Lung (tissue), 12 donors: ENCODE data around the gene SLC5A4. TPM values are rescaled to one million over a fixed set of nuclear protein-coding genes. Genes with fewer than 3 reads are reported as not detected.

Experiments
- ATAC-seq: fragments of 200-7000 bp; cut with Tn5 transposase; one replicate; pipeline ENCODE4 v1.9.1; 2020; ENCODE audit warnings: moderate number of reproducible peaks; ENCODE audit not compliant: insufficient read depth, low FRiP score
- DNase-seq, 3 donors: peaks; one replicate each; pipeline ENCODE4 v3.0.0-alpha.2; 2013 to 2017
- H3K27ac ChIP-seq, 2 donors: one replicate each; pipeline ENCODE4 v1.5.1; 2013; ENCODE audit warnings: mild to moderate bottlenecking in 2 of 2, moderate library complexity in 2 of 2, control low read depth in 1 of 2, inconsistent platforms in 1 of 2, low read depth in 1 of 2, low read length in 1 of 2
- H3K27me3 ChIP-seq, 3 donors: one replicate each; pipeline ENCODE4 v1.5.1; 2013; ENCODE audit warnings: low read length in 2 of 3; ENCODE audit not compliant: control insufficient read depth in 3 of 3, insufficient read depth in 3 of 3
- H3K36me3 ChIP-seq, 4 donors: one replicate each; pipeline ENCODE4 v1.5.1; 2013; ENCODE audit warnings: low read length in 4 of 4, mild to moderate bottlenecking in 1 of 4, moderate library complexity in 1 of 4; ENCODE audit not compliant: control insufficient read depth in 4 of 4, insufficient read depth in 4 of 4
- H3K4me1 ChIP-seq, 5 donors: one replicate each; pipeline ENCODE4 v1.5.1; 2013; ENCODE audit warnings: low read length in 5 of 5, mild to moderate bottlenecking in 2 of 5, moderate library complexity in 1 of 5; ENCODE audit not compliant: control insufficient read depth in 5 of 5, insufficient read depth in 5 of 5
- H3K4me3 ChIP-seq: one replicate; pipeline ENCODE4 v1.5.1; 2013; ENCODE audit warnings: mild to moderate bottlenecking, control low read depth, moderate library complexity
- H3K9ac ChIP-seq, 2 donors: one replicate each; pipeline ENCODE4 v1.5.1; 2013; ENCODE audit warnings: low read length in 2 of 2, control low read depth in 1 of 2; ENCODE audit not compliant: insufficient read depth in 1 of 2
- H3K9me3 ChIP-seq, 4 donors: one replicate each; pipeline ENCODE4 v1.5.1; 2013; ENCODE audit warnings: low read length in 3 of 4, mild to moderate bottlenecking in 1 of 4, moderate library complexity in 1 of 4; ENCODE audit not compliant: control insufficient read depth in 4 of 4, insufficient read depth in 3 of 4
- CTCF ChIP-seq: IDR thresholded peaks from 2 replicates; pipeline ENCODE4 v1.5.1; 2012; ENCODE audit warnings: mild to moderate bottlenecking; ENCODE audit errors: control extremely low read depth, extremely low read depth
- WGBS, 2 donors: extraction: QIAGEN DNeasy Blood & Tissue Kit; methylation state at CpG; one replicate each; pipeline ENCODE4 v1.1.7; 2013; 5-methylcytosine and 5-hydroxymethylcytosine counted together
- polyA plus RNA-seq, 2 donors: library from polyadenylated mRNA; stranded (reverse); fragments of 200-250 nt; gene quantifications; one replicate each; pipeline ENCODE4 v1.2.1, GENCODE V29; 2013
- total RNA-seq, 2 donors: library from RNA; depleted of rRNA in 1 of 2; stranded (reverse); fragments of >200 nt in 1 of 2; gene quantifications; one replicate each; pipeline ENCODE4 v1.2.1, GENCODE V29; 2014 to 2021
- donor health status: control.
- donor health status: control.
- donor health status: Bipolar disorder and iron deficiency.
- donor health status: healthy.
- donor health status: DM: yes; HTN: yes; CAD: no.

SLC5A4 gene
- total and polyA plus RNA-seq, 4 donors: 0.30 to 1.9 (median 0.95) TPM

- no peak for ATAC-seq
- peaks cover 0 to 2% (median 0%) of the 10 kb centered on the region in 5 donors for H3K4me1 ChIP-seq
Observed at GRCh38 chr22:32218470-32218869, 36.7 kb downstream of the SLC5A4 start.

DNA sequence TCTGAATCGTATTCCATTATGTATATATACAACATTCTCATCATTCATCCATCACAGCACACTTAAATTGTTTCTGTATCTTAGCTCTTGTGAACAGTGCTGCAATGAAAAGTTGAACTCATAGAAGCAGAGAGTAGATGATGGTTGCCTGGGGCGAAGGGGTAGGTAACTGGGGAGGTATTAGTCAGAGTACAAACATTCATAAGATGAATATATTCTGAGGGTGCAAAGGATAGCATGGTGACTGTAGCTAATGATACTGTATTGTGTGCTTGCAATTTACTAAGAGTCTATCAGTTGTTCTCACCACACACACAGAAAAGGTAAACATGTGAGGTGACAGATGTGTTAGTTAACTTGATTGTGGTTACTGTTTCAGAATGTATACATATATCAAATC lies 37.7 kb downstream of the SLC5A4 start:
- WGBS, 2 donors: 88 to 90% methylated on average over 2 of the region's 2 CpGs
- no peak for ATAC-seq

More at GRCh38 chr22:32218470-32218869, 36.7 kb downstream of the SLC5A4 start:
- H3K9ac ChIP-seq: no peak overlapping the region
- DNase-seq: no peak
- no peak for TF ChIP-seq CTCF
- WGBS, 2 donors: 38 to 64% methylated on average over 6 of the region's 6 CpGs
- H3K27me3 ChIP-seq: no peaks in the 10 kb centered on the region
- H3K27ac ChIP-seq: no peak overlapping the region
- no peaks in the 10 kb centered on the region for H3K36me3 ChIP-seq
- H3K9me3 ChIP-seq: no peaks in the 10 kb centered on the region
- H3K4me3 ChIP-seq: no peak overlapping the region

DNA sequence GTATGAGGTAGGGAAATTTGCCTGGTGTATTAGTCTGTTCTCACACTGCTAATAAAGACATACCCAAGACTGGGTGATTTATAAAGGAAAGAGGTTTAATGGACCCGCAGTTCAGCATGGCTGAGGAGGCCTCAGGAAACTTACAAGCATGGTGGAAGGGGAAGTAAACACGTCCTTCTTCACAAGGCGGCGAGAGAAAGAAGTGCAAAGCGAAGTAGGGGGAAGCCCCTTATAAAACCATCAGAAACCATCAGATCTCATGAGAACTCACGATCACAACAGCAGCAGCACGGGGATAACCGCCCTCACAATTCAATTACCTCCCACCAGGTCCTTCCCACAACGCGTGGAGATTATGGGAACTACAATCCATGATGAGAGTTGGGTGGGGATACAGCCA lies 38.2 kb downstream of the SLC5A4 start:
- Histone ChIP-seq H3K27ac (no peak overlapping the region), H3K4me3 (no peak overlapping the region), H3K27me3 (peaks cover 0 to 1% (median 0%) of the 10 kb centered on the region in 3 donors), H3K9me3 (no peaks in the 10 kb centered on the region), H3K9ac (no peak overlapping the region), H3K36me3 (no peaks in the 10 kb centered on the region), H3K4me1 (no peaks in the 10 kb centered on the region)
- 63 to 84% methylated on average over 10 of the region's 10 CpGs for WGBS, 2 donors
- ATAC-seq: no peak
- TF ChIP-seq CTCF: no peak
- DNase-seq: no peak

More for the DNA sequence above, 37.7 kb downstream of the SLC5A4 start:
- Histone ChIP-seq H3K36me3 (no peaks in the 10 kb centered on the region), H3K9ac (no peak overlapping the region), H3K4me3 (no peak overlapping the region), H3K4me1 (no peaks in the 10 kb centered on the region), H3K27ac (no peak overlapping the region), H3K9me3 (no peaks in the 10 kb centered on the region), H3K27me3 (no peaks in the 10 kb centered on the region)
- TF ChIP-seq CTCF: no peak
- no peak for DNase-seq

- no peak for DNase-seq
- no peak for TF ChIP-seq CTCF
Observed at GRCh38 chr22:32211011-32211410, 44.1 kb downstream of the SLC5A4 start.

More at GRCh38 chr22:32211011-32211410, 44.1 kb downstream of the SLC5A4 start:
- no peak for ATAC-seq
- Histone ChIP-seq H3K36me3 (no peaks in the 10 kb centered on the region), H3K9ac (no peak overlapping the region), H3K9me3 (peaks cover 0 to 3% (median 0%) of the 10 kb centered on the region in 4 donors), H3K4me1 (no peaks in the 10 kb centered on the region), H3K27ac (no peak overlapping the region), H3K27me3 (peaks cover 0 to 4% (median 0%) of the 10 kb centered on the region in 3 donors), H3K4me3 (no peak overlapping the region)
- WGBS, 2 donors: 45 to 67% methylated on average over 7 of the region's 7 CpGs
